ENCODE measurements around the gene ZNF860.

Gene ZNF860

DNA sequence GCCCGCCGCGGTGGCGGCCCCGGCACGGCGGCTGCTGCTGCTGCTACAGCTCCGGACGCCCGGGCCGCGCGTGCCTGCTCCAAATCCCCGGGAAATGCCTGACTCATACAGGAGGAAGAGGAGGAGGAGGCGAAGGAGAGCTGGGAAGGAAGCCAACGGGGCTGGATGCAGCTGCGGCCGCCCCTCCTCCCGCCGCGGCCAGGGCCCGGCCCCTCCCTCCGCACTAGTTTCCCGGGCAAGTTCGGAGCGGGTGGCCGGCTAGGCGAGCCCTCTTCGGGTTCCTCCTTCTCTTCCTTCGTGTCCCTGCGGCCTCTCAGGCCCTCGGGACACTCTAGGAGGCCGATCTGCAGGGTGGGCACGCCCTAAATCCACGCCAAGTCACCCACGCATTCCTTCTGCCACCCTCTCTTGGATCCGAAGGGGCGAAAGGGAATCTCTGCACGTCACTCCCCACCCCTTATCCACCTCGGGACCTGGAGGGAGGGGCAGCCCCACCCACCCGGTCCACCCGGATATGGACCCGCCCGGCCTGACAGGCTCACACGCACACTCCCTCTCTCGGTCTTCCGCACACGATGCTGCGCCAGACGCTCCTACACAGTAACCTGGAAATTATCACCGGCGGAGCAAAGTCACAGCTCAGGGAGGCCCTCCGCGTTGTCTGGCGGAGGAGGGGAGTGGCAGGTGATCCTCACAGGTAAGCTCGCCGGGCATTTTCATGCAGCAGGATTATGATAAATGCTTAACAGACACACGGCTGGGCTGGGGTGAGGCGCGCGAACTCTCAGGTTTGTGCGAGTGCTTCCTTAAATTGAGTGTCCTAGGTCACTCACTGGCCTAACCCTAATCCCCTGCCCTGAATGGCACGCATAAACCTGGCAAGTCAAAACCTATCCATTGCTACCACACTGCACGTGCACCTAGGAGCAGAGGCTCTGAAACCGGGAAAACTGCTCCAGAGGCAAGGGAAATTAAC is at the start of gene ZNF860, which contains the start of gene OSBPL10:
ZNF860 (plus strand) TSS at position 545 of the 976 bp plus-strand sequence. CDS start 7,330 bp downstream, outside the sequence.
OSBPL10 (minus strand) TSS at position 57 of the 976 bp plus-strand sequence. CDS start 83 bp downstream, outside the sequence.
- DNase-seq (ENCODE audit: low read depth): peak; percentile 89

DNA sequence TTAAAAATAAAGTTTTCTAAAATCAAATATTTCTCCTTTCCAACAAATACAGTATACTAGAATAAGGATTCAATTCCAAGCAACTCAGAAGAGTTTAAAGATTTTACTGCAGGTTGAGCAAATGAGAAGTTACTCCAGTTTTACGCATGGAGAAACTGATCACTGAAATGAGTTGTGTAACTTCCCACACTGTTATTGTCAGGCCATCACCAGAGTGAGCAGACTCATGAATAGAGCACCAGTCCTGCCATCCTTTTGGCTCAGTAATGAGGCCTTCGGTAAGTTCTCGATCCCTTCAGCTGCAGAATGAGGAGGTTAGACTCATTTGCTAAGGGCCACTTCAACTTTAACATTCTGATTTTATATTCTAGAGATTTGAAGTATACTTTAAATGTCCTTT is 48.6 kb upstream of the ZNF860 start:
- no peak for DNase-seq (ENCODE audit: low read depth)

DNA sequence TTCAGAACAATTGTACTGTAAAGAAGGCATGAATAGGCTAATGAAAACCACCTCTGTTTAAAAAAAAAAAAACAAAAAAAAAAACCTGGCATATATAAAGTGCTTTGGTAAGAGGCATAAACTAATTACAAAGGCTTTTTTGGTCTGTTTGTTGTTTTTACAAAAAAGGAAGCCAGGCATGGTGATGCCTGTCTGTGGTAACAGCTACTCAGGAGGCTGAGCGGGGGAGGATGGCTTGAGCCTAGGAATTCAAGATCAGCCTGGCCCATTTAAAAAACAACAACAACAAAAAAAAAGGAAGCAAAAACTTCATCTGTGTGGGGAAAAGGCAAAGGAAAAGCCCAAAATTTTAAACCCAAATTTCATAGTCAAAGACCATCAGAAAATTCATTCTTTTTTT is 47.5 kb upstream of the ZNF860 start:
- DNase-seq (ENCODE audit: low read depth): peak; percentile 80

DNA sequence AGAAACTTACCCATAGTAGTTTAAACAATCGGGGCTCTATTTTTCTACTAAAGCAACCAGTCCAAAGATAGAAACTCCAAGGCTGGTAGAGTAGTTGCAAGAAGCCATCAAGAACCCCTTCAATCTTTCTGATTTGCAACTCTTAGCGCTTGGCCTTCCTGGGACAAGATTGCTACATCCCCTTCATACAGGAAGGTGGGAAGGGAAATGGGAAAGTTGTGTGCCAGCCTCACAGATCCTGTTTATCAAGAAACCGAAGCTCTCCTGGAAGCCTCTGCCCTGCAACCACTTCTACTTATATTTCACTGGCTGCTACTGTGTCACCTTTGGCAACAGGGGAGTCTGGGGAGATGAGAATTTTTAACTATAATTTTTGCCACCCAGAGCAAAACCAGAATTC is 46.7 kb upstream of the ZNF860 start:
- no peak for DNase-seq (ENCODE audit: low read depth)

DNA sequence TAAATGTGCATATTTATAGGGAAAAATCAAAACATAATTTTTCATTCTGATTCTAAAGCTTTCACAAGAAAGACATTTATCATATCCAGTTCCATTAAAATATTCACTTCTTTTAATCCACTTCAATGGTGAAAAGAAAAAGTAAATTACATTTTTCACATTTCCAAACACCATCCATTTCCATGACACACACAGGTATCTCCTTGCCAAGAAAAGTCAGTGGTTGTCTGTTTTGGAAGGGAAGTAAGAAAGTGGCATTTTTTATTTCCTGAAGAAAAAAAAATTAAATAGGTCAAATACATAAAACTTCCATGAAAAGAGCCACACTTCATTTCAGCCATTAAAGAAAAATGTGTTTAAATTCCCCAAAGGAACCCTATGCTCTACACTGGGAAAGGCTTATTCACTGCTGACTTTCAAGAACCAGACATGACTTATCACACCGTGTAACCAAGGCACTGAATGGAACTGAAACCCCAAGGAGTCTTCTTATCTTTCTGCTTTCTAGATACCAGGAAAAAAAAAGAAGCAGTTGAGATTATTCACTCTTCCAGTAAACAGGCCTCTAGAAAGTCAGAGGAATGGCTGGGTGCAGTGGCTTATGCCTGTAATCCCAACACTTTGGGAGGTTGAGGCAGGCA is 45.0 kb upstream of the ZNF860 start:
- DNase-seq (ENCODE audit: low read depth): no peak

DNA sequence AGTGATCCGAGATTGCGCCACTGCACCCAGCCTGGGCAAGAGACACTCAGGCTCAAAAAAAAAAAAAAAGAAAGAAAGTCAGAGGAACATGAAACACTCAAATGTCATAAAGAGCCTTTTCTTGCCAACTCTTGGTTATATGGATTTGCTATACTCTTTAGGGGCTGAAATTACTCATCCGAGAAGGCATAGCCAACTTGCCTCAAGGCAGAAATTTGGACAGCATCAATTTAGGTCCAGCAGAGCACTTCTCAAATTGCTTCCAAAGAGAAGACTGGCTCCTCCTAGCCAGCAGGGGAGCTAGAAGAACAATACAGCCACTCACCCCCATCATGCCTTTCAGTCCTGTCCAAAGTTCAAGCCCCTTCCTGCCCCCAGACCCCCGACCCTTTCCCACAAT is 44.3 kb upstream of the ZNF860 start:
- peak; percentile 63 for DNase-seq (ENCODE audit: low read depth)

DNA sequence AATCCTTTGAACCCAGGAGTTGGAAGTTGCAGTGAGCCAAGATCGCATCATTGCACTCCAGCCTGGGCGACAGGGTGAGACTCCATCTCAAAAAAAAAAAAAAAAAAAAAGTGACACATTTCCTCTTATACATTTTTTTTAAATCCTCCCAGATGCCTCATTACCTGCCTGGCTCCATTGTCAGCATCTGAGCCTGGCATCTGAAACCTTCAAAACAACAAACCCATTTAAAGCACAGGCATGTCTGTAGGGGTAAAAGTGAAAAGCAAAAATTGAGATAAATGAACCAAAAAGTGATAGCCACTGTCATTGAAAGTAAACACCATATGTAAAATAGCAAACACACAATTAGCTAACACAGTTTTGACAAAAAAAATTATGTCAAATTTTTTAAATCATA is 39.1 kb upstream of the ZNF860 start:
- DNase-seq (ENCODE audit: low read depth): no peak

DNA sequence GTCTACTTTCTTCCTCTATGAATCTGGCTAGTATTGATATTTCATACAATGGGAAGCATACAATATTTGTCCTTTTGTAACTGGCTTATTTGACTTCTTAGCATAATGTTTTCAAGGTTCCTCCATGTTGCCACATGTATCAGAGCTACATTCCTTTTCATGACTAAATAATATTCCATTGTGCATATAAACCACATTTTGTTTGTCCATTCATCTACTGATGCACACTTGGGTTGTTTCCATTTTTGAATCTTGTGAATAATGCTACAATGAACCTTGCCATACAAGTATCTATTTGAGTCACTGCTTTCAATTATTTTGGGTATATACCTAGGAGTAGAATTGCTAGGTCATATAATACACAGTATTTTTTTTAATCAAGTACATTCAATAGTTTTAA is 38.5 kb upstream of the ZNF860 start:
- DNase-seq (ENCODE audit: low read depth): no peak

DNA sequence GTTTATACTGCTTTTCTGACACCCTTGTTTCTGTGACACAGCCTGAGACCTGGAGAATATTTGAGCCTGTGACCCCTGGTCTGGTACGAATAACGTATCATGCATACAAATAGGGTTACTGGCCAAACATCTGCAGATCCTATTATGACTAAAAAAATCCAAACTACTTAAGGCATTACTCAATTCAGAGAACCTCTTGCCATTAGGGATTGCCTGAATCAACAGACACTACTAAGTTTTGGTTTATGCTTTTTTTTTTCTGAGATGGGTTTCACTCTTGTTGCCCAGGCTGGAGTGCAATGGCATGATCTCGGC is 35.9 kb upstream of the ZNF860 start:
- DNase-seq (ENCODE audit: low read depth): peak; percentile 92

DNA sequence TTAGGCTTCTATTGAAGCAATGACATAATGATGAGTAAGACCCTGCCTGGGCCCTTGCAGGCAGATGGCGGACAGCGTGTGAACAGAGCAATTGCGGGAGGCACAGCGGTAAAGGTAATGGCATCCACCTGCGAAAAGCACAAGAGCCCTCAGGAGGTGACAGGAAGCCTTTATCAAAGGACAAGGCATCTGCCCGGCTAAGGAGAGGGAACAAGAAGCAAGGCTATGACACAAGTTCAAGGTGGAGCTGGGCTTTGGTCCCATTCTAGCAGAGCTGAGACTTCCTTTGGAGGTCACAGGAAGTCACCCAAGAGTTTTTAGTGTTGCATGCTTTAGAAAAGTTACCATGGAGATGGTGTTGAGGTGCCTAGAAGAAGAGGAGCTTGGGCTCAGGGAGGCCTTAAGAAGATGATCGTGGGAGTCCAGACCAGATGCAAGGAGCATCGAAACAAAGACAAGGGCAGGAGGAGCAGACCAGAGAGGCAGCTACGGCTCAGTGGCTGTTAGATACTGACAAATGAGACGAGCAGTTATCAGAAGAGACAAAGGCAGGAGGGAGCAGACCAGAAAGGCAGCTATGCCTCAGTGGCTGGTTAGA is 35.0 kb upstream of the ZNF860 start:
- DNase-seq (ENCODE audit: low read depth): no peak

DNA sequence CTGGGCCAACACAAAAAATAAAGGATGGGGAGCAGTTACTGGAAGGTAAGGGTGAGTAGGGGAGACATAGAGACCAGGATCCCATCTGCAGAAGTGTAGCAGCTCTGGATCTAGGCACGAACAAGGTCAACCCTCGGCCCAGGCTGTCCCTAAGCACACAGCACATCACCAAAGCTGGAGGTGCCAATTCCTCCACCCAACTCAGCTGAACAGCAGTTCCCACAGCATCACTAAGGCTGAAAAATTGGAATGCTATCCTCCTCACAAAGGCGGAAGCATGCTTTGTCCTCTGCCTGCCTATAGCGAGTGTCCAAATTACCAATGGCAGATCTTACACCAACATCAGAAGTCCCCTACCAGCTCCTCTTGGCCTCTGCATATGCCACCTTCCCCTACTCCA is 34.4 kb upstream of the ZNF860 start:
- DNase-seq (ENCODE audit: low read depth): no peak

DNA sequence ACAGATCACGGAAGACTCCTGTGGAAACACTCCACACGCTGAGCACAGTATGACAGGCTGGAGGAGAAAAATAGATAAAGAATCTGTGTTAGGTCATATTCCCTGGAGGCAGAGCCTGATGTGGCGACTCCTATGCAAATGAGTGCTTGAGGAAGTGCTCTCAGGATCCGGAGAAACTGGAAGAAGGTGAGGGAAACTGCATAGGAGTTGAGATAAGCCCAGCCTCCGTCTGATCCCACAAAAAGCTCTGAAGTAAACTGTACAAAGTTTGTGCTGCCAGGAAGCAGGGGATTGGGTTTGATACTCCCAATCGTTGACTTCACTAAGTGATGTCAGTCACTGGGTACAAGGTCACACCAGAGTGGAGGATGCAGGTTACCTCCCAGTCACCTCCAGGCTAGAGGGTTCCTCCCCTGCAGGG is 33.9 kb upstream of the ZNF860 start:
- no peak for DNase-seq (ENCODE audit: low read depth)

DNA sequence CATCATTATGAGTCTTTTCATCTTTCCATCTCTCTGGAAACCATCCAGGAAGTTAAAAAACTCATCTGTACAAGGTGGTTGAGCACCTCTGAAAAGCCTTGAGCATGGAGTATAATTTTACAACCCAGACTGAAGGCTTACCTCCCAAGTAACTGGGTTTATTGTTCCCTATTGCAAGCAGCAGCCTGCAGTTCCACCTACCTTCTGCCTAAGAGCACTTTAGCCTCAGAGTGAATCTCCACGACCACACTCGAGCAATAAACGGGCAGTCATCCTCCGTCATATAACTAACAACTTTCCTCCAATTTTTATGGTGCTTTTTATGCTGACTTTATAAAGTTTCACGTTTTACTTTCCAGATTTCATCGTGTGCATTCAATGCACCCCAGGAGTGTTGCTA is 33.3 kb upstream of the ZNF860 start:
- DNase-seq (ENCODE audit: low read depth): no peak

DNA sequence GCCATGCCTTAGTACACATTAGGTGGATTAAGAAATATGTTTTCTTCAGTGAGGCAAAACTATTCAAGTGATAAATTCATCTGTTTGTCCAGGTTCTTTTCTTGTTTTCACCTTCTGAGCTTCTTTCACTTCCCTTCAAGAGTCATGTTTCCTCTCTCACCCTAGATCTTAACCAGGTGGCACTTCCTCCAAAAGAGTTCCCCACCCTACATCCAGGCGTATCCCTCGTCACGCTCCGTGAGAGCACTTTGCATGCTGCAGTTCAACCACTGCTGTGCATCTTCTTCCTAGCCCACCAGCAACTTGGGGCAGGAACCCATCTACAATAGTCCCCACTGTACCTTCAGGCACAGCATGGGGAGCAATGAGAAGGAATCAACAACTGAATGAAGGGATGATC is 29.3 kb upstream of the ZNF860 start:
- no peak for DNase-seq (ENCODE audit: low read depth)

DNA sequence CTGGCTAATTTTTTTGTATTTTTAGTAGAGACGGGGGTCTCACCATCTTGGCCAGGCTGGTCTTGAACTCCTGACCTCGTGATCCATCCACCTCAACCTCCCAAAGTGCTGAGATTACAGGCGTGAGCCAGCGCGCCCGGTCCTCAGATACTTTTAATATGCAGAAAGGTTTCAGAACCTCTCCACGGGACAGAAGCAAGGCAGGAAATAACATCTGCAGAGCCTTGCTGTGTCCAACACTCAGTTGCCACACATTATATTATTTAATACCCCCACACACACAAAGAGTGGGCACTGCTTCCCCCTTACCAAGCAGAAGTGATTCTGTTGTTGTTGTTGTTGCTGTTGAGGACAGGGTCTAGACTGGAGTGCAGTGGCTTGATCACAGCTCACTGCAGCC is 28.5 kb upstream of the ZNF860 start:
- no peak for DNase-seq (ENCODE audit: low read depth)

DNA sequence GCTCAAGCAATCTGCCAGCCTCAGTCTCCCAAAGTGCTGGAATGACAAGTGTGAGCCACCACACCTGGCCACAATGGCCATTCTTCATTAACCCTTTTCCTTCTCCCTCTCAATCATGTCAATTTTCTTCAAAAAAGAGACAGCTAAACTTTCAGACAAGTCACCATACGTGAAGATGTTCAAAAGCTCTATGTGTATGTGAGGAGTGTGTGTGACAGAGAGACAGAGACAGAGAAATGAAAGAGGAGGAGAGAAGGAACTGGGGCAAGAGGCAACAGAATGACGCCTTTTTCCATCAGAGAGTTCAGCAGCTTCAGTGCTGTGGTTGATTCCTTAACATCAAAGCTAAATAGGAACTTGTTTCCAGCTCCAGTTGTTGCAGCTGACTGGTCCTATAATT is 27.9 kb upstream of the ZNF860 start:
- DNase-seq (ENCODE audit: low read depth): no peak

DNA sequence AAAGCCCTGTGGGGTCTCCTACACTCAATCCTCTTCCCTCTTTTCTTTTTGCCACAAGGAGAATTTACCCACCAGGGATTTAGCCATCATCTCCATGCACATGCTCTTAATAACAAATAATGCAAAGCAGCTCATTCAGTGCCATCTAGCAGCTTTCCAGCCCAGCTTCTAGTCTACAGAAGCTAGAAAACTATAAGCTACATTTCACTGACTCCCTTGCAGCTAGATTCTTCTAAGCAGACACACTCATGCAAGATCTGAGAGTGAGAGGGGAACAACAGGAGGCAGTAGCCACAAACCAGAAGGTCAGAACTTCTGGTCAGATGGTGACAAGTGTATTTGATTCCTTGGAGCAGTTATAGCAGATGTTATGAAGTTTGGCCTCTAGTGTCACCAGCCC is 26.0 kb upstream of the ZNF860 start:
- DNase-seq (ENCODE audit: low read depth): no peak

DNA sequence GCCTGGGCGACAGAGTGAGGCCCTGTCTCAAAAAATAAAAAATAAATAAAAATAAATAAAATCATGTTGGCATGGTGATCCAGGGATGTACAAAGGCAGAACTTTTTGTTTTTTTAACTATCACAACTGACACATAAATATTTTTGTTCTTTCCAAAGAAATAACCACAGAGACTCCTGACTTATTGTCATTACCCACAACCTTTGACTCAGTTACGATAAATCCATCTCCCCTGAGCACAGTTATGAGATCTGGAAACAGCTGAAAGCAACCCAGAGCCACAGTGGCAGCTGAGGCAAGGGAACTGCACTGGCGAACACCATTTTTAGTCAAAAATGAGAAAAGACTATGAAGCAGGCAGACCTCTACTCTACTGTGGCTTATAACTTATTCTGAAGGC is 24.4 kb upstream of the ZNF860 start:
- peak; percentile 62 for DNase-seq (ENCODE audit: low read depth)

DNA sequence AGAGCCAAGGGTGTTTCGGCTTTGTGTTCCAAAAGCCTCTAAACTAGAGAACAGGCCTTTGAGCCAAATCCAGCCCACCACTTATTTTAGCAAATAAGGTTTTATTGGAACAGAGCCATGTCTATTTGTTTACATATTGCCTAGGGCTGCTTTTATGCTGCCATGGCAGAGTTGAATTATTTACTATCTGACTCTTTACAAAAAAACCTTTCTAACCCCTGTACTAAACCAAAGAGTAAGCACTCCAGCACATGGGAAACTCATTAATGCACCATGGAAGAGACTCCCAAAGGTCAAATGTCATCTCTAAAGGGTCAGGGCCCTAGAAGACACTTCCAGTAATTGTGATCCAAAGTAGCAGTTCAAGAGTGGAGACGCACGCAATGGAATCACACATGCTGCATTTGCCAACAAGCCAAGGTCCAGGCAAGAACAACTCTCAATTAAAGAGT is 22.8 kb upstream of the ZNF860 start:
- DNase-seq (ENCODE audit: low read depth): no peak

DNA sequence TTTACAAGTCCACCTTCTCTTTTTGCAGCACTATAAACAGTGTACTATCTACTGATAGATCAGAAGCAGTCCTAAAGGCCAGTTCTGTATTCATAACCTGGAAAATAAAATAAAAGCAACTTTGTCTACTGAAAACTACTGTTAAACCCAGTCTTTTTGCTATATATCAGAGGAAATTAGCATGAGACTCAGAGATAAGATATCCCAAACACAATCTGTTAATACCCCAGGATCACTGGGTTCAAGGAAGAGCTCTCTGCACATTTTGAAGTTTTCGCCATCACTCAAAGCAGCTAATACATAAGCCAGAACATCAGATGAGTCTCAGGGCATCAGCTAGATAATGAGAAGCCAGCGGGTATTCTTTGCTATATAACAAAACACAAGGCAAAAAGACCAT is 22.3 kb upstream of the ZNF860 start:
- DNase-seq (ENCODE audit: low read depth): no peak

DNA sequence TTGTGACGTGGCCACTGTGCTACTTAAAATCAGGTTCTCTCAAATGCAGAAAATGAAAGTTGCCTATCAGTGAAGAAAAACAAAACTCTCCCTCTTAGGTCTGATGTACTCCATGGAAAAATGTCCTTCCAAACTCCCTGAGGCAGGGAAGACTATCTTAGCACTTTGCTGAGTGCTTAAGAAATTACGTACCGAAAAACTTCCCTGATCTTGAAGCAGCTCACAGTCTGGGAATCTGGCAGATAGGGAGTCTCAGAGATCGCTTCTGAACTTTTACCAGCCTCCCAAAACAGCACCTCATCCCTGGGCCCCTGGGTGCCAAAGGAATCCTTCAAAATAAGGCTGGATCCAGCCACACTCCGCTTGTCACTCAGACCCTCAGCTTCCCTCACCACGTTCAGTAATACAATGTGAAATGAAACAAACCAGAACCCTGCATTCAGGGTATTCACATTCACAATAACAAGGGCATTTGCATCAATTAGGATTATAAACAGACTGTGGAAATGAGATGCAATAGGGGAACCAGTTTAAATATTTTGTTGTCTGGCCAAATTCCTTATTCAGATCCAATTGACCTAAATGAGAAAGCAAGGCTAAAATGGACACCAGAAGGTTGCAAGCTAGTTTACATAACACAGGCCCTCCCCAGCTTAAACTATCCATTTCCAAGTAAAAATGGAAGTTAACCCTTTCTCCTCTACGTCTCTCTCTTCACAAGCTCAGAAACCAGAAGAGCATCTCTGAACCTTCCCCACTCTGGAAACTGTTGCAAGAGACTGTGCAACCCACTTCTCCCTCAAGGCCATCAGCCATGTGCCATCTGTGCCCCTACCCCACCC is 21.4 kb upstream of the ZNF860 start:
- DNase-seq (ENCODE audit: low read depth): peak; percentile 80

Measured in fibroblast of gingiva (primary cell).